Measurements from ENCODE around the gene ATP5F1D. TPM values are rescaled to one million over a fixed set of nuclear protein-coding genes. Genes with fewer than 3 reads are reported as not detected.

The ATP5F1D gene
- total RNA-seq, 1 experiment from 2014 or later: 179 TPM

- Histone ChIP-seq H4K91ac (ENCODE audit: insufficient read length, low read depth, low read length) (no peak overlapping the region), H3K4me2 (ENCODE audit: insufficient read depth, insufficient read length, low read length) (no peak overlapping the region), H2BK15ac (ENCODE audit: low read depth, low read length) (no peak overlapping the region), H3K4ac (ENCODE audit: low read depth, low read length) (no peak overlapping the region), H3K56ac (ENCODE audit: insufficient read length, low read depth, low read length) (no peak overlapping the region), H3K23me2 (ENCODE audit: insufficient read length, low read depth, low read length, poor library complexity, severe bottlenecking) (peaks cover 15% of the 10 kb centered on the region), H3K27me3 (ENCODE audit: insufficient read depth, low read length) (no peaks in the 10 kb centered on the region), H2AK5ac (ENCODE audit: insufficient read length, low read length) (no peak overlapping the region), H2BK20ac (ENCODE audit: low read depth, low read length, poor library complexity, severe bottlenecking) (no peak overlapping the region), H2BK120ac (ENCODE audit: low read depth, low read length, poor library complexity, severe bottlenecking) (no peak overlapping the region), H4K20me1 (ENCODE audit: control insufficient read depth, insufficient read depth, insufficient read length) (no peaks in the 10 kb centered on the region), H3K79me1 (ENCODE audit: insufficient read depth, low read depth, low read length, poor library complexity, severe bottlenecking) (no peaks in the 10 kb centered on the region), H3K27ac (ENCODE audit: insufficient read length, low read depth, low read length) (no peak overlapping the region), H3K23ac (ENCODE audit: insufficient read length, low read depth, low read length) (no peak overlapping the region), H2BK5ac (ENCODE audit: insufficient read length, low read length) (no peak overlapping the region), H3K4me1 (ENCODE audit: insufficient read depth, low read length) (no peaks in the 10 kb centered on the region; the same call in 1 of the 2 replicates), H3T11ph (ENCODE audit: low read length) (no peak overlapping the region), H3K18ac (ENCODE audit: insufficient read length, low read depth, low read length) (no peak overlapping the region), H3K79me2 (ENCODE audit: insufficient read depth, low read length) (peaks cover 11% of the 10 kb centered on the region; the same call in 1 of the 2 replicates), H4K8ac (replicated peaks; ENCODE audit: insufficient read length, low read depth, low read length) (no peak overlapping the region), H4K5ac (ENCODE audit: insufficient read length, low read depth, low read length) (no peak overlapping the region), H3K9ac (ENCODE audit: extremely low read depth, insufficient read length, low read length) (no peak overlapping the region), H3K9me3 (ENCODE audit: control insufficient read depth, low read depth, low read length) (no peaks in the 10 kb centered on the region), H2BK12ac (ENCODE audit: insufficient read length, low read depth, low read length) (no peak overlapping the region), H2AFZ (ENCODE audit: low read length) (no peak overlapping the region), H3K14ac (ENCODE audit: insufficient read depth, low read length) (no peak overlapping the region)
- Mint-ChIP-seq H3K36me3 (ENCODE audit: insufficient read depth in 1 of 3, low read depth in 3 of 3) (peaks cover 25 to 67% (median 55%) of the 10 kb centered on the region in 3 experiments; a peak in 6 of 7 replicates), H3K4me3 (no peak overlapping the region), H3K27ac (peak overlapping the region in 1 of 3 experiments; percentile 89; a peak in 2 of 7 replicates), H3K4me1 (peaks cover 25 to 44% of the 10 kb centered on the region in 2 experiments), H3K9me3 (no peaks in the 10 kb centered on the region; a peak in 1 of 5 replicates), H3K27me3 (ENCODE audit: low read depth) (no peaks in the 10 kb centered on the region; the same call in 1 of the 2 replicates)
- WGBS (ENCODE audit: extremely low coverage, insufficient read length, low lambda C conversion rate): no CpG with 5 or more reads among the region's 52 CpGs
- TF ChIP-seq CTCF (conservative IDR thresholded peaks at IDR 0.05): no peak
- DNase-seq: no peak
Observed at GRCh38 chr19:1255186-1256161, 13.9 kb downstream of the ATP5F1D start.

All from H9 (cell line).